NCI-H1694 treated with DMSO at 0.1 percent for 48 hours (cell line): ENCODE data around the gene LRRK1.

Source experiments
- DNase-seq: peaks from one replicate; lab custom pipeline; 2025; lab: John Stamatoyannopoulos, UW

The LRRK1 gene

DNA sequence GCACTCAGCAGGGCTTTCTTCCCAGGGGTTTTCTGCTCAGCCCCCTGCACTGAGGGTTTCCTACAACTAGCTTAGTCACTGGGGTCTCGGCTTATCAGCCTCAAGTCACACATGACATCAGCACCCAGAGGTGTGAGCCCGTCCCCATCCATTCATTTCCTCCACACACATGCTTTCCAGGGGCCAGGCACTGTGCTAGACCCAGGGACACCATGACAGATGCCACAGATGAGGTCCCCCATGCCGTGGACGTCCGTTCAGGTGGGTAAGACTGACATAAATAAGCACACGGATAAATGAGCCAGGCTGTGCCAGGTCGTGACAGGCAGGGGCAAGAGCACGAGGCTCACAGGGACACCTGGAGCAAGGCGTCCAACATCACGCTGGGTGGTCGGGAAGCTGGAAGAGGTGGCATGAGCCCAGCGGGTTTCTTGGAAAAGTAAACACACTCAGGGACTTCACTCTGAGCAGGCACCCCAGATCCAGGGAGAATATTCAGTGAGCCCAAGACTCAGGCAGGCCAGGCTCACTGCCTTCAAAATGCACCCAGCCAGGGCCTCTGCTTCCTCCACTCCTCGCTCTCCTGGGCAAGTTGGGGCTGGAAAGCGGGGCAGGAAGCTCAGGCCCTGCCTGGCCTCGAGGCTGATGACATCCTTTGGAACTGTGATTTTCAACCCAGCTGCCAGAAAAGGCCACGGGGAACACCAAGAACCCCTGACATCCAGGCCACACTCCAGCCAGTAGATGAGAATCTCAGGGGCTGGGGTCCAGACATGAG is 193.4 kb downstream of the LRRK1 start:
- DNase-seq, result no peak

- DNase-seq, result no peak
Measured at GRCh38 chr15:101113114-101114005, 194.2 kb downstream of the LRRK1 start.

DNA sequence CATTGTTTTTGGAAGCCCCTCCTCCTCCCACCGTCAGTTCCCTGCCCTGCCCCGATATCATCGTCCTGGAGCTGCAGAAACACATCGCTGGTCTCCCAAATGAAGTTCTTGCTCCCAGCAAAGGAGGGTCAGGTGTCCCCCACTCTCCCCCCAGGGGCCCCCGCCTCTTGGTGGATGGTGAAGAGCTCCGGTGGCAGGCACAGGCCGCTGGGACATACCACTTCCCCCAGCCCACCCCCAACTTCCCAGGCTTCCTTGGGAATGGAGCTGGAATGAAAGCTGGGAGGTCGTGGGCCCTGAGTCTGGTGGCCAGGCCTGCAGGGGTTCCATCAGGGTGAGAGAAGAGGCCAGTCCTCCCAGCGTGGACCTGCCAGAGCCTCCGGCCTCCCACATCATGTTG is 195.0 kb downstream of the LRRK1 start:
- no peak for DNase-seq

DNA sequence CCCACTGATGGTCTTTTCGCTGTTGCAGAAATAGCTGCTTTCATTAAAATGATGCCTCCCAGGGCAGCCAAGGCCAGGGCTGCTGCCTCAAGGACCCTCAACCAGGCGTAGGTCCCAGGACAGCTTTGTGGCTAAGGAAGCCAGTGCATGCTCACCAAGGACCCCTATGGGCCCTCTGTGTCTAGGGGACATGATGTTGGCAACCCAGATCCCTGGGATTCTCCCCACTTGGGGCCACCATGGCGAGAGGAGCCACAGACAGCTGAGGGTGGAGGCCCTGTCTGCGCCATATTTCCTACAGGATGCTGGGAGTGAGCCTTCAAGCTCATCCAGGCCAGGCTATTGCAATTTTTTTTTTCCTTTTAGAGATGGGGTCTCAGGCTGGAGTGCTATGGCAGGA is 195.5 kb downstream of the LRRK1 start:
- no peak for DNase-seq

- no peak for DNase-seq
Measured at GRCh38 chr15:101115393-101115785, 196.2 kb downstream of the LRRK1 start.

- DNase-seq, result no peak
Measured at GRCh38 chr15:101115786-101116680, 196.9 kb downstream of the LRRK1 start.

- DNase-seq, result no peak
Measured at GRCh38 chr15:101116681-101116976, 197.5 kb downstream of the LRRK1 start.

- DNase-seq, result no peak
Measured at GRCh38 chr15:101118116-101118515, 199.0 kb downstream of the LRRK1 start.

- no peak for DNase-seq
Measured at GRCh38 chr15:101118615-101119014, 199.5 kb downstream of the LRRK1 start.

DNA sequence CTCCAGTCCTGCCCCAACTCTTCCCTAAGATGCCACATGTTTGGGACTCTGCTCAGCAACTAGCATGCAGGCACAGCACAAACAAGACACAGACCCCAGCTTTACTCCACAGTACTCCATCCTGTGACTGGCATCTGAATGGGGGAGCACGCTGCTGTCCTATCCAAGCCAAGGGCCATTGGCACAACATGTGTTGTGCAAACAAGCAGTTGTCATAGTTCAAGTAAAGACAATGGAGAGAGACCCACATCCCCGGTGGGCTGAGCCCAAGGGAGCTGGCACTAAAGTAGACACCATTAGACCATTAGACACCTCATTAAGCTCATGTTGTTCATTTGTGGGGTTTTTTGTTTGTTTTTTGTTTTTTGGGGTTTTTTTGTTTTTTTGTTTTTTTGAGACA is 200.0 kb downstream of the LRRK1 start:
- no peak for DNase-seq
